T47D (cell line): ENCODE results near the gene ZFP3.
"Not testable (repeated sequence)": the region's sequence is repeated elsewhere in the genome, so short reads cannot be mapped to it uniquely, and the experiment has no call there.

ENCODE experiments used
- DNase-seq, 2 experiments: peaks; one replicate each; pipeline versions ENCODE4 v3.0.0 to v3.0.0-alpha.2; 2011 to 2012; ENCODE audit warnings: low read depth in 1 of 2, low spot score in 1 of 2
- JUND ChIP-seq: IDR thresholded peaks from 2 replicates; pipeline ENCODE4 v1.6.1; 2012; ENCODE audit warnings: low read depth
- in situ Hi-C: cut with HindIII; loops from 2 replicates; pipeline ENCODE4 v1.10.0; 2016; ENCODE audit warnings: low sequenced_read_pairs, low pct_unique_long_range_greater_than_20kb

The ZFP3 gene

DNA sequence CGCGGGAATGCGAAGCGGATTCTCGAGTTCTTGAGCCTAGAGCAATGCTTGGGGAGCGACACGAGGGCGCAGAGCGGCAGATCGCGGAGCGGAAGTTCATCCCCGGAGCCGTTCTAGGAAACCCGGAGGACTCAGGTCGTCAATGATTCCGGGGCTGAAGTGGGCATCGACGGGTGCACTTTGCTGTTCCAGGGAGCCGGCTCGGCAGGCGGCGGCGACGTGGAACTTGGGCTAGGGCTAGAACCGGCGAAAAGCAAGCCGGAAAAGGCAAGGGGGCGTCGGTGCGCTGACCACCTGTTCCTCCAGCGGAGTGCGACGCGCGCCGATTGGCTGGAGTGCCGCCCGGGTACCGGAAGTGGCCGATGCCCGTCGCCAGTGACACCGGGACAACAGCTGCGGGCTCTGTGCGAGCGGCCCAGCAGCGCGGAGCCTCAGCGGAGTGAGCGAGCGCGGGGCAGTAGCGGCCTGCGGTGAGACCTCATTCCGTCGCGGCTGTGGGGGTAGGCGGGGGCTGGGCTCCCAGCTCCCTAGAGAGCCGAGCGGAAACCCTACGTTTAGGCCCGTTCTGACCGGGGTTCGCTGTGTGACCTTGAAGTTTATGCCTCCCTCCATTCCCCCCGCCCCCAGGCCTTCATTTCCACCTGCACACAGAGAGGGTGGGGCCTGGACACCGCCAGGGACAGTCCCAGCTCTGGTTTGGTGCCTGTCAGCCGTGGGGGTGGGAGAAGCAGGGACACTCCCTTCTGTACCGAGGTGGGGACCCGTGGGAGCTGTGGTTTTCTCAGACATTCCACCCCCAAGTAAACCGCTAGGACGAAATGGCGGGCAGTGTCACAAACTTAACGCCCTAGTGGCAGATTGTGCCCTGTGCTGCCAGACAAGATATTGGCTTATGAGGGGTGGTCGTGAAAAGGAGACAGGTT, at the start of gene ZFP3:
ZFP3 (plus strand) TSS at position 362 of the 923 bp plus-strand sequence. CDS start 13,038 bp downstream, outside the sequence.
- no peak for TF ChIP-seq JUND
- in situ Hi-C loops: no loop called here
- peak; percentile 78 to 88 for DNase-seq

DNA sequence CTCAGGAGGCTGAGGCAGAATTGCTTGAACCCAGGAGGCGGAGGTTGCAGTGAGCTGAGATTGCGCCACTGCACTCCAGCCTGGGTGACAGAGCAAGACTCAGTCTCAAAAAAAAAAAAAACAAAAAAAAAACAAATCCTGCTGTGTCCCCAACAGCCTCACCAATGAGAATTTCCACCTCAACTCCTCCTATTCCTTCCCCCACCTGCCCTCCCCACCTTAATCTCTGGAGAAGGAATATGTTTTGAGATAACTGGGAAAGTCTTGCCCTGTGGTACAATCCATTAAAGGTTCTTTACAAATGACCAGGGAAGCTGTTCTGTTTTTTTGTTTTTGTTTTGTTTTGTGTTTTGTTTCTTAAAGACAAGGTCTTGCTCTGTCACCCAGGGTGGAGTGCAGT, 48.1 kb upstream of the ZFP3 start:
- DNase-seq, in situ Hi-C loops: not testable (repeated sequence)

DNA sequence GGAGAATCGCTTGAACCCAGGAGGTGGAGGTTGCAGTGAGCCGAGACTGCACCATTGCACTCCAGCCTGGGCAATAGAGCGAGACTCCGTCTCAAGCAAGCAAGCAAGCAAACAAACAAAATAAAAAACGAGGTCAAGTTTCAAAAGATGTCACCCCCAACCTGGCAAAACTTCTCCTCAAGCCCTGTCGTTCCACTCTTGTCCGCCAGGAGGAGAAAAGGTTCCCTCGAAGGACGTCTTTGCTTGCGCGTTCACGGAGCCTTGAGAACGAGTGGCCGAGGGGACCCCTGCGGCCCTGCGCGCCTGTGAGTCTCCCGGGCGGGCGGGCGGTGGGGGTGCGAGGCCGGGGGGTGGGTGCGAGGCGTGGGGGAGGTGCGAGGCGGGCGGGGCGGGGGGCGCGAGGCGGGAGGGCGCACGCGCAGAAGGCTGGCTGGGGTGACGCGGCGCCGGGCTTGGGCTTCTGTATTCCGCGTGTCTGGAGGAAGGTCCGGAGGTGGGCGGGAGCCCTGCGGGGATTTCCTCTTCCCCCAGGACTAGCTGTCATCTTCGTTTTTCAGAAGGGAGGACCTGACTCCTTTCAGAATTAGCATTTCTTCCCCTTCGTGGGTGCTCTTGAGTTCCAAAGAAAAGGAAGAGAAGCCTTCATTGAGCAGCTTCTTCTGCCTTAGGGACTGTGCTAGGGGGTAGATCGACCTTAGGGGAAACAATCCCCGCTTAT, 46.7 kb upstream of the ZFP3 start:
- no peak for TF ChIP-seq JUND
- peak; percentile 60 to 90 for DNase-seq
- in situ Hi-C loops: no loop called here

DNA sequence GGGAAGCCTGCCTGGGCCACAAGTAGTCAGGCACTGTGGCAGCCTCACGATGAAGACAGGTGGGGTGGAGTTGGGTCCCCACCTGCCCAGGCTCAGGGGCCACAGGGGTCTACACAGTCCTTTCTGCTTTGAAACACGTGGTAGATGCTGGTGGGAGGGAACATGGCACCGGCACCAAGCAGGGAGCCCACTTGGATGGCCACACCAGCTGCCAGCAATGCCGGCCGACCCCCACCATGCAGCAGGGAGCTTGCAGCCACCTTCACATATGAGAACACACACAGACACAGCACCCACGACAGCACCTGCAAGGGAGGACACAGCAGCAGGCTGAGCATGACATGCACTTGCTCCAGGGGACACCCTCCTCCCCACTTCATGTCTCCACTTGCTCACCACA, 45.4 kb upstream of the ZFP3 start:
- DNase-seq: no peak
- TF ChIP-seq JUND: no peak
- in situ Hi-C loops: no loop called here

DNA sequence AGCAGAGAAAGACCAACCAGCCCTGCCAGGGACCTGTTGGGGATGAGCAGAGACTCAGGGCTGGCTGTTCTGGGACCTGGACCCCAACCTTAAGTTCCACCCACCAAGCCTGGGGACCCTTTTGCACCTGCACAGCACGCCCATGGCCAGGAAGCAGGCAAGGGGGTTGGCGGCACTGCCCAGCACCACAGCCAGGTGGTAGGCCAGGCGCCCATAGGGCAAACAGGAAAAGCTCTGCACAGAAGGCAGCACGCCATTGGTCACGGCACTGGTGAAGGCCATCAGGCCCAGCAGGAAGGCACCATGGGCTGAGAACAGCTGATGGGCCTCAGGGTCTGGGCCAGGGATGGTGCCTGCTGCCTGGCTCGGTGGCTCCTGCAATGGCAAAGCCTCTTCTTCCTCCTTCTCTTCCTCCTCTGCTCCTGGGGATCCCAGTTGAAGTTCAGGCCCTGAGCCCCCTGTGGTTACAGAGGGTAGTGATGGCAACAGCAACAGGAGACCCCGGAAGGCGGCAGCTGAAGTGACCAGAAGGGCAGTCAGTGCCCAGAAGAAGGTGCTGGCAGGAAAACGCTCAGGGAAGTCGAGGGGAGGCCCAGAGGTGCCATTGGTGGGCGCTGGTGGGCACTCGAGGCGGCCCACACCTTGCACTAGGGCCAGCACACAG, 44.8 kb upstream of the ZFP3 start:
- DNase-seq: no peak
- in situ Hi-C loops: no loop called here
- no peak for TF ChIP-seq JUND

DNA sequence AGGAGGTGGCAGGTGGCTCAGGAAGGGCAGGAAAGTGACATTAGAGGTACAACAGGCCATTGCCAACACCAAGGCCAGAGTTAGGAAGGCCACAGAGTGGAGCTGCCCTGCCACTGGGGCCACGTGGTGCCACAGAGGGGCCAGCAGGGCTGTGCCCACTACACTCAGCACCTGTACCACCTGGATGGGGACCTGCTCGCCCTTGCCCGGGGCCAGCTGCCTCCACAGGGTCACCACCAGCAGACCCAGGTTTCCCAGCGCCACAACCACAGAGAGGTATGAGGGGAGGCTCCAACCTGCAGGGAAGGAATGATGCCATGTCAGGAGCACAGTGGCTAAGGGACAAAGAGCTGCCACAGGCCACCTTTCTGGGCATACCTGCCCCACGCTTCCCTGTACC, 44.2 kb upstream of the ZFP3 start:
- no peak for DNase-seq
- in situ Hi-C loops: no loop called here
- no peak for TF ChIP-seq JUND

DNA sequence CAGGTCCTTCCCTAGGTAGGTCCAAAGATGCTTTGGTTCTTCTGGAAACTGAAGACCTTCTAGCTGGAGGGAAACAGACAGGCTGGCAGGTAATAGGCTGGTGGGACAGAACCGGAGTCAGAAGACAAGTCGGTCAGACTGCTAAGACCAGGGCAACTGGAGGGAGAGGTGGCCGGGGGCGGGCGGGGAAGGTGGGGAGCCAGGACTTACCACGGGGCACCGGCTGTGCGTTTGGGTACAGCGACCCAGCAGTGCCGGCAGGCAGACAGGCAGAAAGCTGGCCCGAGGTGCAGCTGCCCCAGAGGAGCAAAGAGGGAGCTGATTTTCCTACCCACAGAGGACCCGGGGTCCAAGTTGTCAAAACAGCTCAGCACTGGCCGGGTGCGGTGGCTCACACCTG, 43.6 kb upstream of the ZFP3 start:
- in situ Hi-C loops: no loop called here
- TF ChIP-seq JUND: no peak
- no peak for DNase-seq

DNA sequence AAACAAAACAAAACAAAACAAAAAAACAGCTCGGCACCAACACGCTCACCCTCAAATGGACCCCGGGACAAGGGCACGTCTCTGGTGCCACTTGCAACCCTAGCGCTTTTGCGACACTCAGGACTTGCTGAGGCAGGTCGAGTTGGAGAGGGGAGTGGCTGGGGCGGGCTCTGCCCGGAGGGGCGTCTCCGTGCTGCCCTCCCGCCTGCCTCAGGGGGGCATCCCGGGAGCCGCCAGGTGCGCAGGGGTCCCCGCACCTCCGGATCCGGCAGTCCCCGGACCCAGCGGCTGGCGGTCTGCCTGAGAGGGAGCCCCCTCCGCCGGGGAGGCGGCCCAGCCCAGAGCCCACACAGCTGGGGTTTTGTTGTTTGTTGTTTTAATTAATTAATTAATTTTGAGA, 43.0 kb upstream of the ZFP3 start, which contains the start of gene SLC52A1:
SLC52A1 (minus strand) TSS at position 112 of the 400 bp plus-strand sequence. CDS start 820 bp downstream, outside the sequence.
- DNase-seq: peak; percentile 54
- in situ Hi-C loops: no loop called here
- TF ChIP-seq JUND: no peak

DNA sequence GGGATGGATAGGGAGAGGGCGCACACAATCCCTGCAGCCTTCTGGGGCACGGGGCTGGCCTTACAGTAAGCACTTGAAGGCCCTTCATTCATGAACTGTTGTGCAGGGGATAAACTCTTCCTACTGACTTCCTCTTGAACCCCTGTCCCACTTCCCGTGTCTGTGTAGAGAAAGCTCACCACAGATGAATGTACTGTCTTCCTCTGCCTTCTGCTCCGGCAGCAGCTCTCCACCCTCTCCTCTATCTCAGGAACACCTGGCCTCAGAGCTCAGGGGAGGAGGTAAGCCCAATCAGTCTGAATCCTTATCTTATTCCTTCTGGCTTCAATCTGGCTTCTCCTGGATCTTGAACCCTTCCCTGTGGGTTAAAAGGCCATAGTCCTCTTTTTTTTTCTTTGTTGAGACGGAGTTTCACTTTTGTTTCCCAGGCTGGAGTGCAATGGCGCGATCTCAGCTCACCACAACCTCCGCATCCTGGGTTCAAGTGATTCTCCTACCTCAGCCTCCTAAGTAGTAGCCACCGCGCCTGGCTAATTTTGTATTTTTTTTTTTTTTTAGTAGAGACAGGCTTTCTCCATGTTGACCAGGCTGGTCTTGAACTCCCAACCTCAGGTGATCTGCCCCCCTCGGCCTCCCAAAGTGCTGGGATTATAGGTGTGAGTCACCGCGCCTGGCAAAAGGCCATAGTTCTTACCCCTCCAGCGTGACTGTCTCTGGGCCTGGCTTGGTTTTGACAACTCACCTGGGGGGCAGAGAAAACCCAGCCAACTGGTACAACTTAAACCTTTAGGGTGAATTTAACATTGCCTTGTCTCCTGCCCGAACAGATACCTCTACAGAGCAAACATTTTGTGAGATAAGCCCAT, 35.9 kb upstream of the ZFP3 start:
- DNase-seq: no peak
- TF ChIP-seq JUND: no peak
- in situ Hi-C loops: no loop called here

DNA sequence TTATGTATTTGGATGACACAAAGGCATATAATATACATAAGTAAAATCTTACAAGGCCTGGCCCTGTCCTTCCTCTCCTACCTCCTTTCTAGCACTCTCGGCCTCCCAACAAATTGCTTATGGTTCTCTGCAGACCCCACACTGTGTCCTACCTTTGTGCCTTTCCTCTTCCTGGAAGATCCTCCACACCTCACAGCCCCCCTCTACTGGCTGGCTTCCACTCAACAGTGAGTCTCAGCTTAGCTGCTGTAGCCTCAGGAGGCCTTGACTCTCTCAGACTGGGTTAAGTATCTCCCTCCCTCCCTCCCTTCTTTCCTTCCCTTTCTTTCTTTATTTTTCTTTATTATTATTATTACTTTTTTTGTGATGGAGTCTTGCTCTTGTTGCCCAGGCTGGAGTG, 34.7 kb upstream of the ZFP3 start:
- in situ Hi-C loops: no loop called here
- TF ChIP-seq JUND: no peak
- DNase-seq: no peak

DNA sequence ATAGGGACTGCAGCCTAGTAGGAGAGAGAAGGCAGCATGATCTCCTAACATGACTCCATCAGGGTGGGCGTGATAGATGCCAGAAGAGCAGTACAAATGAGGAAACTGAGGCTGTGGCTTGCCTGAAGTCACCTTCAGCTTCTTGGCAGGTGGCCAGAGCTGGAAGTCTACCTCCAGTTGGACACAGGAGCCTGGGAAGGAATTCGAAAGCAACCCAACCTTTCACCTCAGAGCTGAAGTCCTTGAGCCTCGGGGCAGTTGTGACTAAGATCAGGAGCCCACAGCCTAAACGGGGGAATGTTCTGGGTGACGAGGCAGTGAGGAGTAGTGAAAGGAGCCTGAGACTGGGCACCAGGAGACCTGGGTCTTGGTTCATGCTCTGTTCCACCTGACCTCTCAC, 33.6 kb upstream of the ZFP3 start:
- no peak for DNase-seq
- in situ Hi-C loops: no loop called here
- no peak for TF ChIP-seq JUND

DNA sequence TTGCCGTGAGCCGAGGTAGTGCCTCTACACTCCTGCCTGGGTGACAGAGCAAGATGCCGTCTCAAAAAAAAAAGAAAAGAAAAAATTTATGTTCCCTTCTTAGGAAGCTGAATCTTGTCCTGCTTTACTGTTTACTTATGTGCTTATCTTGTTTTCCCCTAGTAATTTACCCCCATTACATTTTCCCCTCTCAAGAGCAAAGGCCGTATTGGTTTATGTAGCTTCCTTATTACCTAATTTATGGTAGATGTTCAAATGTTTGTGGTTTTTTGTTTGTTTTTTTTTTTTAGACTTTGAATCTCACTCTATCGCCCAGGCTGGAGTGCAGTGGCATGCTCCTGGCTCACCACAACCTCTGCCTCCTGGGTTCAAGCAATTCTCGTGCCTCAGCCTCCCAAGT, 32.8 kb upstream of the ZFP3 start:
- in situ Hi-C loops: no loop called here
- TF ChIP-seq JUND: no peak
- DNase-seq: no peak
